Stomach (tissue), 9 donors: ENCODE measurements around the gene PSMB7. TPM values are rescaled to one million over a fixed set of nuclear protein-coding genes. Genes with fewer than 3 reads are reported as not detected.
"Not testable (repeated sequence)": the region's sequence is repeated elsewhere in the genome, so short reads cannot be mapped to it uniquely, and the experiment has no call there.

Experiments used
- DNase-seq, 2 donors: peaks; one replicate each; pipeline versions ENCODE4 v3.0.0 to v3.0.0-alpha.2; 2013 to 2019
- H3K27ac ChIP-seq, 5 donors: fragments of 200-600 bp in 4 of 5; sonication (generic) in 4 of 5; one replicate each; pipeline ENCODE4 v1.5.1; 2013 to 2019; ENCODE audit warnings: mild to moderate bottlenecking in 1 of 5, moderate library complexity in 1 of 5
- H3K27me3 ChIP-seq, 3 donors: fragments of 200-600 bp; sonication (generic); one replicate each; pipeline ENCODE4 v1.5.1; 2017 to 2019; ENCODE audit warnings: mixed run types in 1 of 3
- H3K36me3 ChIP-seq, 4 donors: fragments of 200-600 bp; sonication (generic); 1 replicate in 3 of 4; 2 replicates in 1 of 4; pipeline ENCODE4 v1.5.1; 2016 to 2019
- H3K4me1 ChIP-seq, 4 donors: fragments of 200-600 bp; sonication (generic); one replicate each; pipeline ENCODE4 v1.5.1; 2016 to 2019
- H3K4me3 ChIP-seq, 4 donors: fragments of 200-600 bp; sonication (generic) in 3 of 4; one replicate each; pipeline ENCODE4 v1.5.1; 2016 to 2019; ENCODE audit warnings: mild to moderate bottlenecking in 1 of 4
- H3K9me3 ChIP-seq, 4 donors: fragments of 200-600 bp; sonication (generic); one replicate each; pipeline ENCODE4 v1.5.1; 2016 to 2019
- EP300 ChIP-seq: sonication (generic); formaldehyde crosslinking; IDR thresholded peaks from one replicate; pipeline ENCODE4 v1.6.1; 2017; ENCODE audit warnings: antibody characterized with exemption
- POLR2A ChIP-seq, 4 donors: fragments of 450-650 bp; IDR thresholded peaks; one replicate each; pipeline ENCODE4 v1.6.1; 2016; ENCODE audit warnings: antibody characterized with exemption in 4 of 4, control low read depth in 2 of 4, mild to moderate bottlenecking in 1 of 4, moderate library complexity in 1 of 4
- POLR2AphosphoS5 ChIP-seq, 3 donors: sonication (generic); formaldehyde crosslinking; IDR thresholded peaks; one replicate each; pipeline ENCODE4 v1.6.1; 2016; ENCODE audit warnings: antibody characterized with exemption in 3 of 3
- WGBS, 5 donors: extraction: QIAGEN DNeasy Blood & Tissue Kit in 3 of 5; methylation state at CpG; one replicate each; pipeline versions ENCODE4 v1.1.5 to v1.1.7; 2013 to 2018; 5-methylcytosine and 5-hydroxymethylcytosine counted together
- intact Hi-C: fragments of 100-400 bp; cut with DNase I; formaldehyde crosslinking; loops from one replicate; pipeline ENCODE4 v1.15.1; 2023; ENCODE audit warnings: low total_unique reads
- polyA plus RNA-seq, 3 donors: library from polyadenylated mRNA; stranded (reverse); fragments of 200-250 nt; gene quantifications; one replicate each; pipeline ENCODE4 v1.2.3, GENCODE V29; 2013
- total RNA-seq, 5 donors: library from RNA; depleted of rRNA; stranded (reverse); fragments of >200 nt; gene quantifications; one replicate each; pipeline versions ENCODE4 v1.1.0 to v1.2.3, GENCODE V29; 2014 to 2016
- TF ChIP-seq, protein P1 (sequence below), 7 experiments: fragments of 450-650 bp in 4 of 7; fragments of 200-600 bp in 3 of 7; sonication (generic) in 3 of 7; IDR thresholded peaks; one replicate each; pipeline ENCODE4 v1.5.1; 2016 to 2019; ENCODE audit warnings: antibody characterized with exemption in 7 of 7, control low read depth in 2 of 7, mild to moderate bottlenecking in 1 of 7
- donor health status: healthy with polysubstance abuse.
- donor health status: Bipolar disorder and iron deficiency.
- donor health status: healthy.

The PSMB7 gene
- total and polyA plus RNA-seq, 8 donors = 4.9 to 213 (median 118) TPM

DNA sequence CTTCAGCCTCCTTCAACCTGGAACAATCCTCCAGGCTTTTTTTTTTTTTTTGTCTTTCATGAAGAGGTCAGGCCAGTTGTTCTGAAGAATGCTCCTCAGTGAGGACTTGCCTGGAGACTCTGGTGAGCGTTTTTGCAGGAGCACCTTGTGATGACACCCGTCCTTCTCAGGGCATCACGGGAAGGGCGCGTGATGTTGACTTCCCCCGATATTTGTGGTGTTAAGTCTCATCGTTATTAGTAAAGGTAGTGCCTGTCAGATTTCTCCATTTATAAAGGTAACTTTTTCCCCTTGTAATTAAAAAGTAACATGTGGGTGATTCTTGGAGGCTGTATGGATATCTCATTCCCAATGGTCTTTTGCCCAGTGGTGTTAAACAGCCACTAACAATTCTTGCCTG is 11.1 kb upstream of the PSMB7 start:
- no peak overlapping the region for H3K27ac ChIP-seq
- no peak overlapping the region for H3K4me3 ChIP-seq
- no peak for TF ChIP-seq POLR2A (IDR thresholded peaks at IDR 0.05)
- TF ChIP-seq, protein P1, sequence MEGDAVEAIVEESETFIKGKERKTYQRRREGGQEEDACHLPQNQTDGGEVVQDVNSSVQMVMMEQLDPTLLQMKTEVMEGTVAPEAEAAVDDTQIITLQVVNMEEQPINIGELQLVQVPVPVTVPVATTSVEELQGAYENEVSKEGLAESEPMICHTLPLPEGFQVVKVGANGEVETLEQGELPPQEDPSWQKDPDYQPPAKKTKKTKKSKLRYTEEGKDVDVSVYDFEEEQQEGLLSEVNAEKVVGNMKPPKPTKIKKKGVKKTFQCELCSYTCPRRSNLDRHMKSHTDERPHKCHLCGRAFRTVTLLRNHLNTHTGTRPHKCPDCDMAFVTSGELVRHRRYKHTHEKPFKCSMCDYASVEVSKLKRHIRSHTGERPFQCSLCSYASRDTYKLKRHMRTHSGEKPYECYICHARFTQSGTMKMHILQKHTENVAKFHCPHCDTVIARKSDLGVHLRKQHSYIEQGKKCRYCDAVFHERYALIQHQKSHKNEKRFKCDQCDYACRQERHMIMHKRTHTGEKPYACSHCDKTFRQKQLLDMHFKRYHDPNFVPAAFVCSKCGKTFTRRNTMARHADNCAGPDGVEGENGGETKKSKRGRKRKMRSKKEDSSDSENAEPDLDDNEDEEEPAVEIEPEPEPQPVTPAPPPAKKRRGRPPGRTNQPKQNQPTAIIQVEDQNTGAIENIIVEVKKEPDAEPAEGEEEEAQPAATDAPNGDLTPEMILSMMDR (IDR thresholded peaks at IDR 0.05) = no peak
- no peak for TF ChIP-seq EP300
- no peak for TF ChIP-seq POLR2AphosphoS5 (IDR thresholded peaks at IDR 0.05)
- 91% methylated on average over 7 of the region's 7 CpGs for WGBS, 5 donors
- H3K9me3 ChIP-seq = no peaks in the 10 kb centered on the region
- intact Hi-C loops = no loop called here
- H3K36me3 ChIP-seq = no peaks in the 10 kb centered on the region
- no peaks in the 10 kb centered on the region for H3K4me1 ChIP-seq
- no peak for DNase-seq
- peaks cover 0 to 9% (median 0%) of the 10 kb centered on the region in 3 donors for H3K27me3 ChIP-seq

DNA sequence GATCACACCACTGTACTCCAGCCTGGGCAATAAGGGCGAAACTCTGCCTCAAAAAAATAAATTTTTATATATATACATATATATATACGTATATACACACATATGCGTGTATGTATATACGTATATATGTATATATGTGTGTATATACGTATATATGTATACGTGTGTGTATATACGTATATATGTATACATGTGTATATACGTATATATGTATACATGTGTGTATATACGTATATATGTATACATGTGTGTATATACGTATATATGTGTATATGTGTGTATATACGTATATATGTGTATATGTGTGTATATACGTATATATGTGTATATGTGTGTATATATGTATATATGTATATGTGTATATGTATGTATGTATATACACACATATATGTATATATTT is 10.5 kb upstream of the PSMB7 start:
- H3K27me3 ChIP-seq, H3K36me3 ChIP-seq, intact Hi-C loops, H3K9me3 ChIP-seq, H3K4me3 ChIP-seq, H3K4me1 ChIP-seq, DNase-seq, H3K27ac ChIP-seq: not testable (repeated sequence)
- WGBS, 5 donors = 79 to 91% (median 88%) methylated on average over 12 of the region's 12 CpGs

DNA sequence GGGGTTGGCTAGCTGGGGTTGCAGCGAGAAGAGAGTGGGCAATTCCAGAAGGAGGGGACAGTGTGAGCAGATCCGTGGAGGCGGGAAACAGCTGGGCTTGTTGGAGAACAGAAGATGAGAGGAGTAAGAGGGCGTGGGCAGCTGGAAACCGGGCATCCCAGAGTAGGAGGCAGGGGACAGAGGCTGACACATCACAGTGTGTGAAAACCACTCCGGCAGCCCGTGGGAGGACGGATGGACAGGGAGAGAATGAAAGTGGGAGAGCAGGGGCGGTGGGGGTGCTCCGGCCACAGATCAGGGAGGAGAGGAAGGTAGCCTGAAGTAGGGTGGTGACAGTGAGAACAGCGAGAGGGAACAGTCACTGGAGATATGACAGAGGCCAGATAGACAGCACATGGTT is 8.3 kb upstream of the PSMB7 start:
- Histone ChIP-seq H3K4me3 (no peak overlapping the region), H3K9me3 (no peaks in the 10 kb centered on the region), H3K36me3 (no peaks in the 10 kb centered on the region), H3K4me1 (peaks cover 0 to 8% (median 3%) of the 10 kb centered on the region in 4 donors), H3K27me3 (peaks cover 0 to 9% (median 0%) of the 10 kb centered on the region in 3 donors), H3K27ac (no peak overlapping the region)
- TF ChIP-seq POLR2AphosphoS5 (IDR thresholded peaks at IDR 0.05) = no peak
- TF ChIP-seq, protein P1 (IDR thresholded peaks at IDR 0.05) = no peak
- no peak for TF ChIP-seq POLR2A (IDR thresholded peaks at IDR 0.05)
- TF ChIP-seq EP300 = no peak
- WGBS, 5 donors = 47 to 53% (median 50%) methylated on average over 11 of the region's 11 CpGs
- intact Hi-C loops = loop anchor here (5.0 kb wide), 1 partner anchor 114 kb away; no protein-coding TSS in a partner anchor
- no peak for DNase-seq

DNA sequence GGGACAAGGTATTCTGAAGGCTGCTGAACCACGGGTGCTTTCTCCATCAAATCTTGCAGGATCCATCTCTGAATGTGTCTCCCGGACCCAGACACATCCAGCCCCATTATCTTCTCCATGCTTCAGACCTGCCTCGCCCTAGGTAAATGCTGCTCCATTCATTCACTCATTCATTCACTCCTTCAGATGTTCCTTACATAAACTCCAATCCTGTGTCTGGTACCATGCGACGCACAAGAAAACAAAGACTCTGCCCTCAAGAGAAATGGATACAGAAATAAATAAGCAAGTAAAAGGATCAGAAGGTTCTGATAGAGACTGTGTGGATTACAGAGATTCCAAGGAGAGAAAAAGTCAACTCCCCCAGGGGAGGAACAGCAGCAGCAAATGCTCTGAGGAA is 7.9 kb upstream of the PSMB7 start:
- TF ChIP-seq EP300 (no peak), POLR2AphosphoS5 (IDR thresholded peaks at IDR 0.05) (no peak), POLR2A (IDR thresholded peaks at IDR 0.05) (no peak)
- TF ChIP-seq, protein P1 (IDR thresholded peaks at IDR 0.05) = no peak
- intact Hi-C loops = loop anchor here (5.0 kb wide), 1 partner anchor 114 kb away; no protein-coding TSS in a partner anchor
- H3K27me3 ChIP-seq = peaks cover 0 to 9% (median 0%) of the 10 kb centered on the region in 3 donors
- no peak for DNase-seq
- peaks cover 0 to 8% (median 3%) of the 10 kb centered on the region in 4 donors for H3K4me1 ChIP-seq
- H3K27ac ChIP-seq = no peak overlapping the region
- H3K9me3 ChIP-seq = no peaks in the 10 kb centered on the region
- 70 to 79% (median 76%) methylated on average over 5 of the region's 5 CpGs for WGBS, 5 donors
- no peaks in the 10 kb centered on the region for H3K36me3 ChIP-seq
- no peak overlapping the region for H3K4me3 ChIP-seq

DNA sequence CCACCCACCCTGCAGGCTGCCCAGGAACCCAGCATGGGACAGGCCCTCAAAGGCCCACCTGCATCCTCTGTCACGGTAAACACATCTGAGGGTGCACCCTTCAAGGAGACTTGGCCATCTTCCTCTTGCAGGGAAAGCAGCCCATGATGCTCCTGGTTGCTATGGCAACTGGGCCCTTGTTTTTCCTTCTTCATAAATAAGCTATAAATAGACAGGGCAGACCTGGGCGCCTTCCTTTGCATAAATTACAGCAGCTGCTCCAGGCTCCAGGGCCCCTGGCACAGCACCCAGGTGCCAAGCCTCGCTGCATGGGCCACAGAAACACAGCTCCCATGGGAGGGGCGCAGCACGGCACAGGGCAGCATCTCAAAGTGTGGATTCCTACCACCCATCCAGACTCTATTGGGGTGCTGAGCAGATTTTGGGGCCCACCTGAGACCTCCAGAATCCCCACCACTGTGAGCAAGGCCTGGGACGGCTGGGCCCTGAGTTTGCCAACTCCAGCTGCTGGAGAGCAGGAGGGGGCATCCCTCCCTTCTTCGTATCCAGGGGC is 5.8 kb upstream of the PSMB7 start:
- intact Hi-C loops = loop anchor here (5.0 kb wide), 1 partner anchor 116 kb away; no protein-coding TSS in a partner anchor
- peak in 1 of 2 donors; percentile 50 for DNase-seq
- Histone ChIP-seq H3K9me3 (no peaks in the 10 kb centered on the region), H3K36me3 (no peaks in the 10 kb centered on the region), H3K4me3 (no peak overlapping the region), H3K4me1 (peaks cover 0 to 8% (median 3%) of the 10 kb centered on the region in 4 donors), H3K27ac (no peak overlapping the region), H3K27me3 (peaks cover 0 to 9% (median 0%) of the 10 kb centered on the region in 3 donors)
- 69 to 83% (median 78%) methylated on average over 6 to 7 of the region's 7 CpGs for WGBS, 5 donors
- TF ChIP-seq EP300 = no peak
- TF ChIP-seq POLR2AphosphoS5 (IDR thresholded peaks at IDR 0.05) = no peak
- no peak for TF ChIP-seq POLR2A (IDR thresholded peaks at IDR 0.05)
- TF ChIP-seq, protein P1 (IDR thresholded peaks at IDR 0.05) = no peak
